HG02840 (cell line): ENCODE data around the gene LIAS.
"Not testable (repeated sequence)": the region's sequence is repeated elsewhere in the genome, so short reads cannot be mapped to it uniquely, and the experiment has no call there.

Source experiments
- ATAC-seq: cut with Tn5 transposase; IDR thresholded peaks from one replicate; pipeline ENCODE4 v1.9.1; 2021; ENCODE audit warnings: mild to moderate bottlenecking, moderate library complexity, moderate number of reproducible peaks; ENCODE audit not compliant: unreplicated experiment, low FRiP score

LIAS gene

DNA sequence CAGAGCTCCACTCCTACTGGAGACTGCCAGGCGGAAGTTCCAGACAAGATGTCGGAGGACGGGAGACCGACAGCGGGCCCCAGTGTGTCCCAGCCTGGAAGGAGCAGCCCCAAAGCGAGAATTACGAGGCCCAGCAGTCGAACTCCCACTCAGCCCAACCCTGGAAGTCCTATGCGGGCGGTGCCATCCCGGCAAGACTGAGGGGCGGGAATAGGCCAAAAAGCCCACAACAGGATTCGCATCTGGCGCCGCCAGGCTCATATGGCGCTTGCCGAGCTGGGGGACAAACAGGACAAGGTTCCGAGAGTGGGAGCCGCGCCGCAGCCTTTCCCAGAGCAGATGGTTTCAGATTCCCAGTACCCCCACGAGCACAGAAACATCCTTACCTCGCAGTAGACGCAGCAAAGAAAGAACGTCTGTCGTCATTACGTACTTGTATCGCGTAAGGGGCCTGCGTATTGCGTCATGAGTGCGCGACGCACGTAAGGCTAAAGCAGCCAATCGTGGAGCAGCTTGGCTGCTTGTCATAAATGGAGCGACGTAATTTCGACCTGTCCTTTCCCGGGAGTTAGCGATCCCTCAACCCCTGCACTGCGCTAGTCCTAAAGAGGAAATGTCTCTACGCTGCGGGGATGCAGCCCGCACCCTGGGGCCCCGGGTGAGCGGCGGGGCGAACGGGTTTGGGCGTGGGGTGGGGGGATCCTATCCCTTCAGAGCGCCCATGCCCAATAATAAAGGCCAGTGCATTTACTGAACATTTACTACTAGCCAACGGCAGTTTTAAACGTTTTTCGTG is at the start of gene LIAS, which contains the start of gene RPL9:
Gene LIAS, plus strand, starts transcription at position 552 of the 796 bp plus-strand sequence. Its CDS starts 62 bp downstream, at position 614.
Gene RPL9, minus strand, starts transcription at position 418 of the 796 bp plus-strand sequence. CDS start 483 bp downstream, outside the sequence.
- peak; percentile 88 for ATAC-seq

DNA sequence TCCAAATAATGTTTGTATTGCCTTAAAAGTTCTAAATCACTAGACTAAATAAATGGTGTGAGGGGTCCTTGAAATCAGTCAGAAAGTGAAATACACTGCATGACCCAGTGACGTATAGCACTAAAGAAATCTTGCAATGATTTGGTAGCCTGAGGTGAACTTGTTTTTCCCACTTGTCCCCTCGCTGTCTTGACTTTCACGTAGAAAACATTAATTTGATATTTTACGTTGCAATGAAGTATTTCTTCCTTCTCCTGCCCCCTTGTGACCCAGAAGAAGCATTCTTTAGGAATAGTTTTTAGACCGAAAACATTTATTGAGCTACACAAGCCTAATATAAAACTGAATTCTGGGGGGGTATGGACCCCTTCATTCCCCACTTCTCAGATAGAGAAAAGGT is 48.4 kb upstream of the LIAS start:
- ATAC-seq, result no peak

DNA sequence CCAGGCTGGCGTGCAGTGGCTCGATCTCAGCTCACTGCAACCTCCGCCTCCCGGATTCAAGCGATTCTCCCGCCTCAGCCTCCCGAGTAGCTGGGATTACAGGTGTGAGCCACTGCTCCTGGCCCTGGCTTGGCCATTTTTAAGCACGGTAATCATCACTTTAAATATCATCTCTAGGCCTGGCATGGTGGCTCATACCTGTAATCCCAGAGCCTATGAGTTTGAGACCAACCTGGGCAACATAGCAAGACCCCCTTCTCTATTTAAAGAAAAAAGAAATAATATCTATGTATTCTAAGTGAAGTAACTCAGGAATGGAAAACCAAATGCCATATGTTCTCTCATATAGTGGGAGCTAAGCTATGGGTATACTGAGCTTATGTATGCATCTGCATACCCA is 47.3 kb upstream of the LIAS start:
- not testable (repeated sequence) for ATAC-seq

DNA sequence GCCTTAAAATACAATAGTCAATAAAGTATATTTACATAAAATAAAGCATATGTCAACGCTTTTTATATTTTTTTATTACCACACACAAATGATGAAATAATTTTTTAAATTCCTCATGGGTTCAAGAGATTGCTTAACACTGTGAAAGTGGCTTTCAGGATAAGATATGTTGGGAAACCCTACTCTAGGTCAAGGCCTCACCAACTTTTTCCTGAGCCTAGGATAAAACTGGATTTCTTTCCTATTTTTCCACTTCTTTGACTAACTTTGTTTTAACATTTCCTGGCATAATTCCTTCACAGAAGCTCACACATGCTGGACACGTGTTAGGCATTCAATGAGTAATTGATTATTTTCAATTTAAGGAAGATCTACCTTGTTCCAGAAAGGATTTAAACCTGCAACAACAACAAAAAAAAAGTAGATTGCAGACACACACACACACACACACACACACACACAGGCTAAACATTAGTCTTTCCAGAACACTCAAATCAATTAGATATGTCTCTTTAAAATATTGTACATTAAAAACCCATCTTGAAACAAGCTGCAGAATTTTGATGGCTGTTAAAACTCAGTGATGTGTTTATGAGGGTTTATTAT is 43.1 kb upstream of the LIAS start:
- no peak for ATAC-seq

DNA sequence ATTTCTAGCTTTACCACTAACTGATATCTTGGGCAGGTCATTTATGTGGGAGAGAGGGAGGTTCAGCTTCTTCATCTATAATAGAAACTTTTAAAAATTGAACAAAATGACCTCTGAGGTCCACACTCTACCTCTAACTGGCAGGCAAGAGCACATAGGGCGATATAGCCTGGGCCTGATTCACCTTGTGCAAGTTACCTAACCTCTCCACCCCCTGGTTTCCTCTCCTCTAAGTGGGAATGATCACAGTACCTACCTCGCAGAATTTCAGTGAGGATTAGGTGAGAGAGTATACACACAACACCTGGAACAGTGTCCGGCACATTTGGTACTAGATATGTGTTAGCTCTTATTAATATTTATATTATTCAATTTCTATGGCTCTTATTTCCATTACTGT is 36.6 kb upstream of the LIAS start:
- no peak for ATAC-seq

DNA sequence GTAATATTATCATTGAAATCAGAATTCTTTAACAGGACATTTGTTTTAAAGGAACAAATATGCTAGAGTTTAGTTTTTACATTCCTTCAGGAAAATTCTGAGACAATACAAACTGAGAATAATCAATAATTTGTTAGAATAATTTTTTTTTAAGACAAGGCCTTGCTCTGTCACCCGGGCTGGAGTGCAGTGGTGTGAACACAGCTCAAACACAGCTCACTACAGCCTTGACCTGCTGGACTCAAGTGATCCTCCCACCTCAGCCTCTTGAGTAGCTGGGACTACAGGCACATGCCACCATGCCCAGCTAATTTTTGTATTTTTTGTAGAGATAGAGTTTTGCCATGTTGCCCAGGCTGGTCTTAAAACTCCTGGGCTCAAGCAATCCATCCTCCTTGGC is 33.6 kb upstream of the LIAS start:
- ATAC-seq, result not testable (repeated sequence)

DNA sequence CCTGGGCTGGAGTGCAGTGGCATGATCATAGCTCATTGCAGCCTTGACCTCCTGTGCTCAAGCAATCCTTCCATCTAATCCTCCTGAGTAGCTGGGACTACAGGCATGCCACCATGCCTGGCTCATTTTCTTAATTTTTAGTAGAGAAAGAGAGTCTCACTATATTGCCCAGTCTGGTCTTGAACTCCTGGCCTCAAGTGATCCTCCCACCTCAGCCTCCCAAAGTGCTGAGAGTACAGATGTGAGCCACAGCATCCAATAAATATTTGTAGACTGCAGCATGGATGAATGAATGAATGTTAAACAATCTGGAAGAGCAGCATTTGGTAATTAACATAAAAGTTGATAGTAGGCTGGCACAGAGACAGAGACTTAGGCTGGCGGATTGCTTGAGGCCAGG is 32.1 kb upstream of the LIAS start:
- no peak for ATAC-seq

DNA sequence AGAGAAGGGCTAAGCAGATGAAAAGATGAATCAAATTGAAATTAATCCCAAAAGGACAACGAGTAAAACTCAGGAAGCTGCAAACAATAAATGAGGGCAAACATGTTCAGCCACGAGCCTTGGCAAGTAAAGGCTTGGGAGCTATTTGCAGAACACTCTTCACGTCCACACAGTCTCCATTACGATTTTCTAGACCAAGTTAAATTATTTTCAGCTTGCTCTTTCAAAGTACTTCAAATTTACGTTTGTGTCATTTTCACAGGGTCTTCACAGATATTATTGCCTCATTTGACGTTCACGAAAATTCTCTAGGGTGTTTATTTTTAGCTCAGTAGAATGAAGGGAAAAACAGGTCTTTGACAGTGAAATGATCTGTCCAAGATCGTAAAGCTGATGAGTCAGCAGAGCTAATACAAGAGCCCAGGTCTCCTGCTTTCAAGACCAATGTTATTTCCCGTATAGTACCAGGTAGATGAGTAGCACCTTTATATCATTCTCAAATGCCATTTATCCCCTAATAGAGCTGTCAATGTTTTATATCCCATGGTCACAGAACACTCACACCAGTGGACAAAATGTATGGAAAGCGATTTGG is 31.2 kb upstream of the LIAS start:
- ATAC-seq, result no peak

DNA sequence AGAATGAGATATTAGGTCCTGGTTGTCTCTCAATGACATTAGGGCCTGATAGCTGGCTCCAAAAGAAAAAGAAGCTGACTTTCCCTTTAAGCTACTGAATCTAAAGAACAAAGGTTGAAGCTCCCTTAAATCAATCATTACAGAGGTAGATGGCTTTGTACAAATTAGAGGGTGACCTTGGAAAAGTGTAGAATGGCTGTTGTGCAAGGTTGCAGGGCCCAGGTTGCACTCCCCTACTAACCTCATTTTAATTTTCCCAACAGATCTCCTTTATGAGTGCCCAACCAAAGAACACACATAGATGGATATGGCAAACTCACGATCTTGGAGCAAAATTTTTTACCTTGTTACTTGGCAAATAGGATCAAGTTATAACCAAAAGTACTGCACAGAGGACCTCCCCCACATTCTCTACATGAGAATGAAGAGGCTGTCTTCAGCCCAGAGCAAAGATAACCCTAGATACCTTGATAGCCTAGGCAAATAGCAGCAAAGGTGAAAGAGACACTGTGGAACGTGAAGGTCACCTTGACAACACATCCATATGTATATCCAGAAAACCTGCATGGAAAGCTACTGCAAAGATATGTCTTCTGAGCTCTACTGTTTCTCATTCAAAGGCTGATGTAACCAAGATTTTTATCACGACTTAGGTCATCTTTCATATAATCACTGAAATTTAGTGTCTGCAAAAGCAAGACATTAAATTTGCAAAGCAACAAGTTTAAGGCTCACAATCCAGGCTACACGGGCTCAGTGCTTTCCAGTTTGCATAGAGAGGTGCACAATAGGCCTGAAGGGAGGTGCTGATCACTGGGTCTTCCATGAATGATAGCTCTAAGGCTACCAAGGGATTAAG is 29.2 kb upstream of the LIAS start:
- no peak for ATAC-seq

DNA sequence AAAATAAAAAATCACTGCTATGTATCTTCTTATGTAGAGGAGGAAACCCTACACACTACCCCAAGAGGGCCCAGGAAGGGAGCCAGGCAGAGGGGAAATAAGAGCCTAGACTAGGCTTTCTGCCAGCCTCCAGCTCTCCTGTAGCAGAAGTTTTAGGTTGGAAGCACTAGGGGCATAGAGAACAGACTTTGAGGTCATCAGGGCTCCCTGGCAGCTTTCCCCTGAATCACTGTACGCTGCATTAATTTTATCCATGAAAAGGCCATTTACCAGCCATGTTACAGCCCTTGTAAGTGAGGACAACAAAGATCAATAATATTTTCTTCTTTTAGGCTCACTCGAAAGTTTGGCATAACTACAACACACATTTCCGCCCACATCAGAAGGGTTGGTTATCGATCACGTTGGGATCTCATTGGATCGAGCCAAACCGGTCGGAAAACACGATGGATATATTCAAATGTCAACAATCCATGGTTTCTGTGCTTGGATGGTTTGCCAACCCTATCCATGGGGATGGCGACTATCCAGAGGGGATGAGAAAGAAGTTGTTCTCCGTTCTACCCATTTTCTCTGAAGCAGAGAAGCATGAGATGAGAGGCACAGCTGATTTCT is 24.9 kb upstream of the LIAS start:
- ATAC-seq, result no peak

DNA sequence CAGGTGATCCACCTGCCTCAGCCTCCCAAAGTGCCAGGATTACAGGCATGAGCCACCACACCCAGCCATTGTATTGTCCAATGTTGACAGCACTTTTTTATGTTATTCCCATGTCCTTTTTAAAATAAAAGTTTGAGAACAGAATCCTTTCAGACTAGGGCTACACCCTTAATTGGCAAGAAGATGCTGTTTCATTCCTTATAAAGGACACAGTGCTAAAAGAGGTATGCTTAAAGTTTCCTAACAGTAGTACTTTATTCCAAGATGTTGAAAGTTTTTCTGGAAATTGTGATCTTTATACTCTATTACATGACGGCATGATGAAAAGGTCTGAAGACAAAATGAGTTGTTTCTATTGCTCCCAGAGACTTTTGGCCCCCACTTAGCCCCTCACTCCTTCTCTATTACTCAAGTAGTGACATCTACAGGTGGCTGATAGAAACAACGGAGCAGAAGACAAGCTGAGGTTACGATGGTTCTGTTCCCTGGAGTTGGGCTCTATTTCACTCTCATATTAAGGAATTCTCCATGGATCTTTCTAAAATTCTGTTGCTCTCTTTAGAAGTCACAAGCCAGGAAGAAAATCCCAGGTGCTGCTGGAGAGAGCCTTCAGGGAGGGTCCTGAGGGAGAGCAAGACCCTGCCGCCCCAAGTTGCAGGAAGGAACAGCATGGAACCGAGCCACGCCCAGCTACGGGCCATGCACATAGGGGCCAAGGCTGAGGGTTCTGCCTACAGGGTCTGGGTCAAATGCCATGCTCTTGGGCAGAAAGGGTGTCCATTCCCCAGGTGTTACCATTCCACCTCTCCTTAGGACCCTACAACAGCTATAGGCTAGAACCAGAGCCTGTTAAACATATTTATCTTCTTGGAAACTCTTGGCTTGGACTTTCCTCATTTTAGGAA is 22.9 kb upstream of the LIAS start:
- no peak for ATAC-seq

DNA sequence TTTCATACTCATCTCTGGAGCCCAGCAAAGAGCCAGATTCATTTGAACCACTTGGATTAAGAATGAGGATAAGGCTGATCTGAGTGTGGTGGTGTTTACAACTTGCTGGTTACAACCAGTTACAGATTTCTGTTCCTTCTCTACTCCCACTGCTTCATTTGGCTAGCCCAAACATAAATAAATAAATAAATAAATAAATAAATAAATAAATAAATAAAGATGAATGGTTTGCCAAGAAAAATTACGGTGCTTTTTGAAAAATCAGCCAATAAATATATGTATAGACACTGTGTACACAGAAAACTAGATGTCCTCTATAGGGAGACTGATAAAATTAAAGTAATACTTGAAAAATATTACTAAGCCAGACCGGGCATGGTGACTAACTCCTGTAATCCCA is 17.3 kb upstream of the LIAS start:
- no peak for ATAC-seq

DNA sequence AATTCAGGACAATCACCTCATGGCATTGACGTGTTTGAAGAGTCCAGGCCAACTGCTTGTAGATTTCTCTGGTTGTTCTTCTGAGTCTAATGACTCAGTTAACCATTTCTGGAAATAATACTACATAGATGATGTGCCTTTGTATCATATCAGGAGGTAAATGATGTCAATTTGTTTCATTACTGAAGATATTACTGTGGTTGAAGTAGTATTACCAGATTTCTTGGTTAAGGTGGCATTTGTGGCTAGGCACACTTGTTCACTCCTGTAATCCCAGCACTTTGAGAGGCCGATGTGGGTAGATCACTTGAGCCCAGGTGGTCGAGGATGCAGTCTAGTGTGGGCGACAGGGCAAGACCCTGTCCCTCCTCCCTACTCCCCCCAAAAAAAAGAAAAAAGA is 15.9 kb upstream of the LIAS start:
- no peak for ATAC-seq

DNA sequence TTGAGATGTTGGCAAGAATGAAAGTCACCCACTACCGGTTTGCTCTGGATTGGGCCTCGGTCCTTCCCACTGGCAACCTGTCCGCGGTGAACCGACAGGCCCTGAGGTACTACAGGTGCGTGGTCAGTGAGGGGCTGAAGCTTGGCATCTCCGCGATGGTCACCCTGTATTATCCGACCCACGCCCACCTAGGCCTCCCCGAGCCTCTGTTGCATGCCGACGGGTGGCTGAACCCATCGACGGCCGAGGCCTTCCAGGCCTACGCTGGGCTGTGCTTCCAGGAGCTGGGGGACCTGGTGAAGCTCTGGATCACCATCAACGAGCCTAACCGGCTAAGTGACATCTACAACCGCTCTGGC is 12.4 kb upstream of the LIAS start:
- ATAC-seq, result no peak

DNA sequence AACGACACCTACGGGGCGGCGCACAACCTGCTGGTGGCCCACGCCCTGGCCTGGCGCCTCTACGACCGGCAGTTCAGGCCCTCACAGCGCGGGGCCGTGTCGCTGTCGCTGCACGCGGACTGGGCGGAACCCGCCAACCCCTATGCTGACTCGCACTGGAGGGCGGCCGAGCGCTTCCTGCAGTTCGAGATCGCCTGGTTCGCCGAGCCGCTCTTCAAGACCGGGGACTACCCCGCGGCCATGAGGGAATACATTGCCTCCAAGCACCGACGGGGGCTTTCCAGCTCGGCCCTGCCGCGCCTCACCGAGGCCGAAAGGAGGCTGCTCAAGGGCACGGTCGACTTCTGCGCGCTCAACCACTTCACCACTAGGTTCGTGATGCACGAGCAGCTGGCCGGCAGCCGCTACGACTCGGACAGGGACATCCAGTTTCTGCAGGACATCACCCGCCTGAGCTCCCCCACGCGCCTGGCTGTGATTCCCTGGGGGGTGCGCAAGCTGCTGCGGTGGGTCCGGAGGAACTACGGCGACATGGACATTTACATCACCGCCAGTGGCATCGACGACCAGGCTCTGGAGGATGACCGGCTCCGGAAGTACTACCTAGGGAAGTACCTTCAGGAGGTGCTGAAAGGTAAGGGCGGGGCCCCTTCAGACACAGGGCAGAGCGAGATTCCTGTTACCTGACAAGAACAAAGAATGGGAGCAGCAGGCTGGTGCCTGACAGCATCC is 11.8 kb upstream of the LIAS start:
- peak; percentile 67 for ATAC-seq

DNA sequence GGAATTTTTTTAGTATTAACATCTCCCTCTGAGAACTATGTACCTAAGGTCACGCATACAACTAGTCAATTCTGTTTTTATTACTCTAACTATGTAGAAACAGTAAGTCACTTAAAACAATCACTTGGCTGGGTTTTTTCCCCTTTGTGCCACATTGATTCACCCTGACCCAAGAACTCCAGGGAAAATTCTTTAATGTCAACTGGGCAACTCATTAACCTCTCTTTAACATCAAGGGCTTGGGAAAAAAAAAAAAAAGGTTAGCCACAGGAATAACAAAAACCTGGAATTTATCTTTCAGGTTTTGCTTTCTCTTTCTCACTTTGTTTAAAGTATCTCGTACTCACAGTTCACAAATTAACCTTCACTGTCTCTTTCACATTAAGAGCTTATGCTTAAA is 8.2 kb upstream of the LIAS start:
- ATAC-seq, result no peak

DNA sequence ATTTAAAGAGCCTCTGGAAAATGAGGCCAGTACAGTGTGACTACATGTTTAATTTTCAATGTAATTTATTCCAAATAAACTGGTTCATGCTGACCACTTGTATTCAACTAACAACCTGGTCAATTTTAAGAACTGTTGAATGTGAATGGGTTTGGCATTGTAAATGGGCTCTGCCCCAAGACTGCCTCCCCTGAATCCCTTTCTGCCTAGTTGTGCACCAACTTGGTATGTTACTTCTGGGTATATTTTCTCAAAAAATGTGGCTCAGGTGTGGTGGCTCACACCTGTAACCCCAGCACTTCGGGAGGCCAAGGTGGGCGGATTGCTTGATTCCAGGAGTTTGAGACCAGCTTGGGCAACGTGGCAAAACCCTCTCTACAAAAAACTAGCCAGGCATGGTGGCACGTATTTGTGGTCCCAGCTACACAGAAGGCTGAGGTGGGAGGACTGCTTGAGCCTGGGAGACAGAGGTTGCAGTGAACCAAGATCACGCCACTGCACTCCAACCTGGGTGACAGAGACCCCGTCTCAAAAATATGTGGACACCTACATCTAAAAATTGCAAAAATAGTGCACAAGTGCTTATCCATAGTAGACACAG is 7.3 kb upstream of the LIAS start:
- no peak for ATAC-seq

DNA sequence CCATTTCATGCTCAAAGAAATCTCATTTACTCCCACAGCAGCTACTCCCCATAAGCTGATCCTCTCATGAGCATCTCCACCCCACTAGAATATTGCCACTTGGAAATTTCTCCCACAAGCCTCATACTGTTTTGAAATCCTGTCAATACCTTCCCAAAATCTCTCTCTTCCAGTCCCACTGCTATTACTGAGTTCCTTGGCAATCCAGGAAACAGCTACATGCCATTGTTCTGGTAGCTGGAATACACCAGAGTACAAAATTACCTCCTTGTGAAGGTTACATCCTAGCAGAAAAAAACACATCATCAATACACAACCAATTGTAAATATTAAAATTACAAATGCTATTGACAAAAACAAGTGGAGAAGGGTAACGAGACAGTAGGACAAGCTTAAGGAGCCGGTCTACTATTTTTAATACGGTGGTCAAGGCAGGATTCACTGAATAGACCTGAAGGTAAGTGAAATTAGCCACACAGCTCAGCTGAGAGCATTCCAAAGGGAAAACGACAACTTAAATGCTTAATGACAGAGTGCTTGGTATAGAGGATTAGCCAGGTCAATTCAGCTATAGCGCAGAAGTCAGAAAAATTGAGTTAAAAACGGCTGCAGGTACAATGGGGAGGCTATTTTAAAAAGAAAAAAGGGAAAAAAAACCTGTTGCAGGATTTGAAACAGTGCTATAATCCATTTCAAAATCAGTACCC is 6.5 kb upstream of the LIAS start:
- ATAC-seq, result no peak
